ENCODE data around the gene USP22. TPM values are rescaled to one million over a fixed set of nuclear protein-coding genes. Genes with fewer than 3 reads are reported as not detected.

USP22 gene
- total RNA-seq, 1 donor from 2014 or later = 192 TPM

GRCh38 chr17:20997711-20998570 lies 44.9 kb downstream of the USP22 start:
- peaks cover 47% of the 10 kb centered on the region for H3F3A ChIP-seq (ENCODE audit: low read depth)
- Mint-ChIP-seq H3K4me1 (peaks cover 15% of the 10 kb centered on the region), H3K36me3 (peaks cover 17% of the 10 kb centered on the region), H3K27me3 (ENCODE audit: insufficient read depth, low read depth) (peaks cover 11% of the 10 kb centered on the region), H3K27ac (no peak overlapping the region), H3K9me3 (no peaks in the 10 kb centered on the region), H3K4me3 (no peak overlapping the region)
- TF ChIP-seq EZH2 (IDR thresholded peaks at IDR 0.05) (no peak), EZH2phosphoT487 (IDR thresholded peaks at IDR 0.05) (no peak), CTCF (IDR thresholded peaks at IDR 0.05) (no peak)
- no peaks in the 10 kb centered on the region for H3K4me1 ChIP-seq
- H3K27ac ChIP-seq = peak overlapping the region; percentile 64
- peaks cover 52% of the 10 kb centered on the region for H4K20me1 ChIP-seq (ENCODE audit: low read depth)
- no peak overlapping the region for H3K4me3 ChIP-seq
- H3K36me3 ChIP-seq = no peaks in the 10 kb centered on the region
- no peak for DNase-seq (ENCODE audit: low spot score)
- no peak overlapping the region for H3K4me2 ChIP-seq
- no peaks in the 10 kb centered on the region for H3K27me3 ChIP-seq
- peaks cover 25% of the 10 kb centered on the region for H3K79me2 ChIP-seq (ENCODE audit: low read depth)
- no peak overlapping the region for H3K9ac ChIP-seq
- H3K9me3 ChIP-seq (ENCODE audit: low read depth) = no peaks in the 10 kb centered on the region
- no peak overlapping the region for H2AFZ ChIP-seq (replicated peaks)

GRCh38 chr17:20996724-20997615 lies 45.8 kb downstream of the USP22 start:
- DNase-seq (ENCODE audit: low spot score) = no peak
- Mint-ChIP-seq H3K36me3 (peaks cover 12% of the 10 kb centered on the region), H3K4me1 (peaks cover 20% of the 10 kb centered on the region), H3K27ac (no peak overlapping the region), H3K27me3 (ENCODE audit: insufficient read depth, low read depth) (peaks cover 9% of the 10 kb centered on the region), H3K4me3 (no peak overlapping the region), H3K9me3 (no peaks in the 10 kb centered on the region)
- H3K79me2 ChIP-seq (ENCODE audit: low read depth) = peaks cover 18% of the 10 kb centered on the region
- peaks cover 42% of the 10 kb centered on the region for H3F3A ChIP-seq (ENCODE audit: low read depth)
- H3K9ac ChIP-seq = no peak overlapping the region
- H3K27me3 ChIP-seq = no peaks in the 10 kb centered on the region
- no peaks in the 10 kb centered on the region for H3K36me3 ChIP-seq
- peaks cover 6% of the 10 kb centered on the region for H3K4me1 ChIP-seq
- no peak overlapping the region for H3K4me3 ChIP-seq
- H3K27ac ChIP-seq = no peak overlapping the region
- H3K4me2 ChIP-seq = no peak overlapping the region
- TF ChIP-seq EZH2 (IDR thresholded peaks at IDR 0.05) = no peak
- TF ChIP-seq CTCF (IDR thresholded peaks at IDR 0.05) = no peak
- TF ChIP-seq EZH2phosphoT487 (IDR thresholded peaks at IDR 0.05) = no peak
- H4K20me1 ChIP-seq (ENCODE audit: low read depth) = peaks cover 43% of the 10 kb centered on the region
- H3K9me3 ChIP-seq (ENCODE audit: low read depth) = no peaks in the 10 kb centered on the region
- H2AFZ ChIP-seq (replicated peaks) = no peak overlapping the region

- peaks cover 6% of the 10 kb centered on the region for H3K27me3 Mint-ChIP-seq (ENCODE audit: insufficient read depth, low read depth)
Measured at GRCh38 chr17:20995873-20996723, 46.7 kb downstream of the USP22 start.

More at GRCh38 chr17:20995873-20996723, 46.7 kb downstream of the USP22 start:
- no peaks in the 10 kb centered on the region for H3K36me3 ChIP-seq
- peaks cover 35% of the 10 kb centered on the region for H4K20me1 ChIP-seq (ENCODE audit: low read depth)
- H3K4me2 ChIP-seq = no peak overlapping the region
- no peak overlapping the region for H3K27ac ChIP-seq
- H3K27me3 ChIP-seq = no peaks in the 10 kb centered on the region
- no peak overlapping the region for H3K9ac ChIP-seq
- H3K9me3 Mint-ChIP-seq = no peaks in the 10 kb centered on the region
- TF ChIP-seq EZH2 (IDR thresholded peaks at IDR 0.05) (no peak), EZH2phosphoT487 (IDR thresholded peaks at IDR 0.05) (no peak), CTCF (IDR thresholded peaks at IDR 0.05) (no peak)
- H3K4me1 Mint-ChIP-seq = peaks cover 21% of the 10 kb centered on the region
- peaks cover 6% of the 10 kb centered on the region for H3K36me3 Mint-ChIP-seq
- no peak overlapping the region for H3K4me3 Mint-ChIP-seq
- no peaks in the 10 kb centered on the region for H3K9me3 ChIP-seq (ENCODE audit: low read depth)
- H2AFZ ChIP-seq (replicated peaks) = no peak overlapping the region
- H3K27ac Mint-ChIP-seq = no peak overlapping the region
- H3K4me3 ChIP-seq = no peak overlapping the region
- H3F3A ChIP-seq (ENCODE audit: low read depth) = peaks cover 34% of the 10 kb centered on the region
- peaks cover 10% of the 10 kb centered on the region for H3K79me2 ChIP-seq (ENCODE audit: low read depth)
- DNase-seq (ENCODE audit: low spot score) = no peak
- H3K4me1 ChIP-seq = peaks cover 6% of the 10 kb centered on the region

Data from neural progenitor cell (in vitro differentiated cells).